GM12865 (cell line): ENCODE measurements around the gene JMJD1C.

ENCODE experiments used
- DNase-seq: peaks from one replicate; pipeline ENCODE4 v3.0.0; 2010; ENCODE audit warnings: low read depth
- H3K4me3 ChIP-seq: 2 replicates; pipeline ENCODE4 v1.5.1; 2011; ENCODE audit warnings: mild to moderate bottlenecking, low read depth, low read length, control low read depth
- TF ChIP-seq, protein P1 (sequence below): IDR thresholded peaks from 2 replicates; pipeline ENCODE4 v1.5.1; 2011; ENCODE audit warnings: low read length, control low read depth, low read depth, inconsistent platforms; ENCODE audit not compliant: insufficient read depth; ENCODE audit errors: missing control alignments

Gene JMJD1C

DNA sequence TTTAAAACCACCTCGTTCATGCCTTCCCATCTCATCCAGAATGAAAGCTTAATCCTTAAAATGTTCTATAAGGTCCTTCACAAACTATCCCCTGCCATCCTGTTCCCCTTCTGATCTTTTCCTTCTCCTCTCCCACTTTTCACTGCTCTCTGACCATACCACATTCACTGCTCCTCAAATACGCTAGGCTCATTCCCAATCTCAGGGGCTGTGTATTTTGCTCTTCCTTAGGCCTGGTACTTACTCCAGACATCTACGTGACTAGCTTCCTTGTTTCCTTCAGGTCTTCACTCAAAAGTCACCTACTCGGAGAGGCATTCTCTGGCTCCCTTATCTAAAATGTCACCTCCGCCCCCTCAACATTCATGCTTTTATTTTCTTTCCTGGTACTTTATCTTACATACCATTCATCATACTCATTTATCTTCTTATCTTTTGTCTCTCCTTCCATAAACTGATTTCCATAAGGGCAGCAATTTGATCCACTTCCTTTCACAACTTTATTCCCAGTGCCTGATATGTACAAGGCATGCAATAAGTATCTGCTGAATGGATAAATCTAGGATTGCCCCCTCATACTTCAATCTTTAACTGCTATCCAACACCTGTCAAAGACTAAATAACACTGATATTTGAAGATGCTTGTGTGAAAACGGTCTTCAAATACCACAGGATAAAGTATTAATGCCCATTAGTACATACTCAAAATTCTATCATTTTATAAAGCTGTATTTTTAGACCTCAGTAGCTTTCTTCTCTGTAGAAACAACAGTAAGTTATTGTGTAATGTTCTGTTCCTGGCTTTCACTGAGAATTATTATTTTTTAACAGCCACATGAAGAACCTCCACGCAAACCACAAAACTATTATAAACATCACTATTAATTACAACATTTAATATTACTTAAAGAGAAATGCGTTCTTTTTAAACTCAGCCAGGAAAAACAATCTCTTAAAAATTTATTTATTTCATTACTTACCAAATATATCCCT lies 27.0 kb downstream of the JMJD1C start:
- TF ChIP-seq, protein P1, sequence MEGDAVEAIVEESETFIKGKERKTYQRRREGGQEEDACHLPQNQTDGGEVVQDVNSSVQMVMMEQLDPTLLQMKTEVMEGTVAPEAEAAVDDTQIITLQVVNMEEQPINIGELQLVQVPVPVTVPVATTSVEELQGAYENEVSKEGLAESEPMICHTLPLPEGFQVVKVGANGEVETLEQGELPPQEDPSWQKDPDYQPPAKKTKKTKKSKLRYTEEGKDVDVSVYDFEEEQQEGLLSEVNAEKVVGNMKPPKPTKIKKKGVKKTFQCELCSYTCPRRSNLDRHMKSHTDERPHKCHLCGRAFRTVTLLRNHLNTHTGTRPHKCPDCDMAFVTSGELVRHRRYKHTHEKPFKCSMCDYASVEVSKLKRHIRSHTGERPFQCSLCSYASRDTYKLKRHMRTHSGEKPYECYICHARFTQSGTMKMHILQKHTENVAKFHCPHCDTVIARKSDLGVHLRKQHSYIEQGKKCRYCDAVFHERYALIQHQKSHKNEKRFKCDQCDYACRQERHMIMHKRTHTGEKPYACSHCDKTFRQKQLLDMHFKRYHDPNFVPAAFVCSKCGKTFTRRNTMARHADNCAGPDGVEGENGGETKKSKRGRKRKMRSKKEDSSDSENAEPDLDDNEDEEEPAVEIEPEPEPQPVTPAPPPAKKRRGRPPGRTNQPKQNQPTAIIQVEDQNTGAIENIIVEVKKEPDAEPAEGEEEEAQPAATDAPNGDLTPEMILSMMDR, result no peak
- DNase-seq, result no peak

DNA sequence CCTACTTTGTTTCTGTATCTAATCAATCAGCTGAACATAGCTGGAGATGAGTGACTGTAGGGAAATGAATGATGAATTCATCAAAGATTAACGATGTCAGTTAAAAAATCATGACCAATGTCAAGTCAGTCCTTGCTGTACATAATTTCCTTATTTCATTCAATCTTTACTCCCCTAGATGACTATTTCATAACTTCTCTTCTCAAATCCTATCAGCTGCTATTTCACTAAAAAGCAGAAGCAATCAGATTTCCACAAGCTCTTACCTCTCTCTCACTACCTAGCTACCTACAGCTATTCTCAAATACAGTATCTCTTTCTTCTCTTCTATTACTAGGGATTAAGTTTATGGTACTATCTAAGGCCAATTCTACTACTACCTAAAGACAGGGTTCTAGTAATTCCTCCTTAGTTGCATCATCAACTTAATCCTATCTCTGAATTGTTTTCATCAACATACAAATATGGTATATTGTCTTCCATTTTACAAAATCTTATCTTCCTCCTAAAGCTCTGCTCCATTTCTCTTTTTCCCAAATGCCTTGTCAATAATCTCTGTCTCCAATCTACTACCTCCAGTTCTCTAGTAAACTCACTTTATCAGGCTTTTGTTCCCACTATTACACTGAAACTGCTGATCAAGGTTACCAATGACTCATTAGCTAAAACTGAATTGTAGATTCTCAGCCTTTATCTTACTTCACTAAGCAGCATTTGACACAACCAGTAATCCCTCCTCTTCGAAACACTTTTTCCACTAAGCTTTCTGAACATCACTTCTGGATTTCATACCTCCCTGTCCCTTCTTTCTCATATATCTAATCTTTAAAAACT lies 28.4 kb downstream of the JMJD1C start:
- no peak overlapping the region for H3K4me3 ChIP-seq
- DNase-seq, result no peak
- TF ChIP-seq, protein P1, result no peak

More for the DNA sequence above, 27.0 kb downstream of the JMJD1C start:
- no peak overlapping the region for H3K4me3 ChIP-seq

DNA sequence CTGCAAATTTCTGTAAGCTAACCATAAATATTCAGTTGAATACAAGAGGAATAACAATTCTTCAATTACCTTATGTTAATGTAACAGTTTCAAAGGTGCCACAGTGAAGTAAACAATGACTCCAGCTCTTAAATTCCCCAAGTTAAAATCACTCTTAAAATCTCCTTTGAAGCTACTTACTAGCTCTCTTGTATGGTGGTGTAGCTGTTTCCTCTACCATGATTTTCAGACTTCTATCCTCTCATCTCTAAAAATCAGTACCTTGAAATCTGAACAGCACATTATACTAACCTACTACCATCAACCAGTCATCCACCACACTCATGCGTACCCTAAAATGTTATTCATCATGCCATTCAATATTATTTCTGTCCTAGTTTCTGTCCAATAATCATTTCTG lies 29.6 kb downstream of the JMJD1C start:
- TF ChIP-seq, protein P1, result no peak
- H3K4me3 ChIP-seq, result no peak overlapping the region
- DNase-seq, result no peak

DNA sequence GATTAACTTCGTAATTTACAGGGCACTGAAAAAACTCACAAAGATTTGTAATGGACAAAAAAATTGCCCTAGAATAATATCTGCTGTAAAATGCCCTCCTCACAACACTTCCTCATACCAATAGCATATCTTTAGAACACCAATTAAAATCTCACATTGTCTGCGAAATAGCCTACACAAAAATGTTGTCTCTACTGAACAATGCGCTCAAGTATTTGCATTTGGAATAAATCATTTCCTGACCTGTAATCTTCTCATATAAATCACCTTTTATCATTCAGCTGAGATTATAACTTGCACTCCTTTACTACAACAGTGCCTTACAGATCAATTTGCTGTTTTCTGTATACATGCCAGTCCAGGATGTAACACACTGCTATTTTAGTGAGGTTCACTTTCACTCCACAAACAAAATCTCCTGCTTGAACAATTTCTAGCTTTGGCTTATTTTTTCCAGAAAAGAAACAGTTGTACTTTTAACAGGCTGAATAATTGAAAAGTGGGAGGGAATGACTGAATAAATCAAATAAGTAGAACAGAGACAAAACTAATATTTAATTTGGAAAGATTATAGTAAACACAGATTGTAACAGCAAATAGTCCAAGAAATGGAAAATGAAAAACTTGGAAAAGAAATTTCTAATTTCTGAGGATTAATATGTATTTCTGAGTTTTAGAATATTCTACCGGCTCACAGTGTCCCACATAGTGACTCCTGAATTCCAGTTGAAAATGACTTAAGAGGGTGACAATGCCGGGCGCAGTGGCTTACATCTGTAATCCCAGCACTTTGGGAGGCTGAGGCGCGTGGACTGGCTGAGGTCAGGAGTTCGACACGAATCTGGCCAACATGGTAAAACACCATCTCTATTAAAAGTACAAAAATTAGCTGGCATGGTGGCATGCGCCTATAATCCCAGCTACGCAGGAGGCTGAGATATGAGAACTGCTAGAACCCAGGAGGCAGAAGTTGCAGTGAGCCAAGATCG lies 30.6 kb downstream of the JMJD1C start:
- no peak overlapping the region for H3K4me3 ChIP-seq
- DNase-seq, result peak; percentile 10
- TF ChIP-seq, protein P1, result no peak

DNA sequence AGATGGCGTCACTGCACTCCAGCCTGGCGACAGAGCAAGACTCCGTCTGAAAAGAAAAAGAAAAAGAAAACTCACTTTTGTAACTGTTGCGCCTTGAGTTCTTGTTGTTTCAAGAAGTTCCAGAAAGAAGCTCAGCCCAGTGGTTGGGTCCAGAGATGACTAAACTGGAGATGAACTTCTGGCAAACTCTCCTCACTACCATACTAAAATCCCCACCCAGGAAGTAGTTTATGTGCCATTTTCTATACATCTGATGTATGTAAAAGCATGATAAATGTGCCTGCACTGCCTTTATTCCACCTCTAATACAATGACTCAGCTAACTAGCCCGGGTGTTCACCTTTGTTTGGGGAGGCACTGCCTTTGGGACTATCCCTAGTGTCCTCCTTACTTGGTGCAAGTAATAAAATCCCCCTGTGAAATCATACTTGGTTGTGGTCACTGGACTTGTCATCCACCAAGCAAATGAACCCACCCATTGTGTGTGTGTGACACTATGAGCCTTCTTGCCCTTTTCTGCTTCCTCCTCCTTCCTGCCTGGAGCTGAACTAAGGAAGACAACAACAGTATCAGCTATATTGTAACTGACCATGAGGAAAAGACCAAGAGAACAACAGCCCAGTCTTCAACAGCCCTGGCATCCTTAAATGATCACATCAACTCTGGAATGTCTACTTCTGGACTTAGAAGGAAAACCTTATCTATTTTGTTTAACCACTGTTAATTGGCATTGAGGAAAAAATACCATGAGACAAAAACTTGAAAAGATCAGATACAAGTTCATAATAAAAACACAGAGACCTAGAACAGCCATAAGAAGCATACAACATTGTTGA lies 33.6 kb downstream of the JMJD1C start:
- DNase-seq, result peak; percentile 40
- no peak overlapping the region for H3K4me3 ChIP-seq
- TF ChIP-seq, protein P1, result no peak

DNA sequence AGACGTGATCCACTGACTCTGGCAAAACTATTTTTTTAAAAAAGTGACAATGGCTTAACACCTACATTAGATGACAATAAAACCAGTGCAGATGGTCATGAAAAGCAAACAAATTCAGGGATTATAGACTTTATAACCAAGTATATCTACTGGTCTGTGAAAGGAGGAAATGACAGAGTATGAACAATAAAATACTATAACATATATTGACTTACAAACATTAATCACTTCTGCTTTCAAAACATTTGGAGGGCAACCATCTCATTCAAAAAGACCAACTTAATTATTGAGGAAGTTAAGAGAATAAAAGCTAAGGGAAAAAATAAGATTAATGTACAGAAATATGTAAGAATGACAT lies 34.8 kb downstream of the JMJD1C start:
- no peak overlapping the region for H3K4me3 ChIP-seq
- TF ChIP-seq, protein P1, result no peak
- DNase-seq, result no peak
